Trophoblast cell (in vitro differentiated cells and primary cell): ENCODE data around the gene HSD17B7.

Source experiments
- DNase-seq, 2 donors: peaks; one replicate each; pipeline ENCODE4 v3.0.0-alpha.2; 2016
- H2AFZ ChIP-seq: 2 replicates; pipeline ENCODE4 v1.6.1; 2013; ENCODE audit warnings: low read length, moderate library complexity, mild to moderate bottlenecking; ENCODE audit not compliant: insufficient read depth, poor library complexity
- H2AK5ac ChIP-seq: 2 replicates; pipeline ENCODE4 v1.6.1; 2013; ENCODE audit warnings: mild to moderate bottlenecking, low read length
- H2BK120ac ChIP-seq: 2 replicates; pipeline ENCODE4 v1.6.1; 2013; ENCODE audit warnings: low read length, mild to moderate bottlenecking, moderate library complexity; ENCODE audit not compliant: insufficient read depth, poor library complexity
- H2BK12ac ChIP-seq: 2 replicates; pipeline ENCODE4 v1.6.1; 2013; ENCODE audit warnings: mild to moderate bottlenecking, low read length, moderate library complexity
- H2BK5ac ChIP-seq: 2 replicates; pipeline ENCODE4 v1.6.1; 2013; ENCODE audit warnings: low read length, low read depth, moderate library complexity, mild to moderate bottlenecking; ENCODE audit not compliant: poor library complexity
- H3K14ac ChIP-seq: 2 replicates; pipeline ENCODE4 v1.6.1; 2013; ENCODE audit warnings: mild to moderate bottlenecking, low read length
- H3K18ac ChIP-seq: 2 replicates; pipeline ENCODE4 v1.6.1; 2013; ENCODE audit warnings: mild to moderate bottlenecking, low read length
- H3K23ac ChIP-seq: 2 replicates; pipeline ENCODE4 v1.6.1; 2013; ENCODE audit warnings: low read length
- H3K27ac ChIP-seq: 2 replicates; pipeline ENCODE4 v1.5.1; 2013; ENCODE audit warnings: low read depth, mild to moderate bottlenecking, inconsistent platforms, low read length, moderate library complexity
- H3K27me3 ChIP-seq: 2 replicates; pipeline ENCODE4 v1.6.1; 2013; ENCODE audit warnings: inconsistent platforms, mild to moderate bottlenecking, low read length, moderate library complexity; ENCODE audit not compliant: insufficient read depth
- H3K36me3 ChIP-seq, 2 experiments: 1 replicate in 1 of 2; 2 replicates in 1 of 2; pipeline ENCODE4 v1.6.1; 2013; ENCODE audit warnings: low read length in 2 of 2, mild to moderate bottlenecking in 2 of 2, moderate library complexity in 1 of 2; ENCODE audit not compliant: insufficient read depth in 2 of 2, control insufficient read depth in 1 of 2
- H3K4ac ChIP-seq: 2 replicates; pipeline ENCODE4 v1.6.1; 2013; ENCODE audit warnings: low read depth, mild to moderate bottlenecking, low read length, moderate library complexity
- H3K4me1 ChIP-seq, 2 experiments: 1 replicate in 1 of 2; 2 replicates in 1 of 2; pipeline ENCODE4 v1.6.1; 2013; ENCODE audit warnings: low read length in 2 of 2, mild to moderate bottlenecking in 2 of 2, moderate library complexity in 1 of 2; ENCODE audit not compliant: insufficient read depth in 2 of 2, control insufficient read depth in 1 of 2
- H3K4me2 ChIP-seq: 2 replicates; pipeline ENCODE4 v1.6.1; 2013; ENCODE audit warnings: inconsistent platforms, mild to moderate bottlenecking, low read length, moderate library complexity
- H3K4me3 ChIP-seq: 2 replicates; pipeline ENCODE4 v1.5.1; 2013; ENCODE audit warnings: mild to moderate bottlenecking, low read depth, low read length, inconsistent platforms
- H3K79me1 ChIP-seq: one replicate; pipeline ENCODE4 v1.6.1; 2013; ENCODE audit warnings: low read length
- H3K79me2 ChIP-seq: 2 replicates; pipeline ENCODE4 v1.6.1; 2013; ENCODE audit warnings: low read length, mild to moderate bottlenecking; ENCODE audit not compliant: control insufficient read depth, insufficient read depth, poor library complexity
- H3K9ac ChIP-seq: 2 replicates; pipeline ENCODE4 v1.6.1; 2013; ENCODE audit warnings: mild to moderate bottlenecking, low read length
- H3K9me3 ChIP-seq: 2 replicates; pipeline ENCODE4 v1.6.1; 2013; ENCODE audit warnings: low read depth, mild to moderate bottlenecking, control low read depth, inconsistent platforms, low read length; ENCODE audit not compliant: insufficient read depth
- H4K12ac ChIP-seq: 2 replicates; pipeline ENCODE4 v1.6.1; 2013; ENCODE audit warnings: low read depth, mild to moderate bottlenecking, low read length, moderate library complexity
- H4K8ac ChIP-seq: 2 replicates; pipeline ENCODE4 v1.6.1; 2013; ENCODE audit warnings: low read depth, mild to moderate bottlenecking, low read length, moderate library complexity
- H4K91ac ChIP-seq: one replicate; pipeline ENCODE4 v1.6.1; 2013; ENCODE audit warnings: low read depth, mild to moderate bottlenecking, low read length, moderate library complexity
- WGBS: extraction: QIAGEN DNeasy Blood & Tissue Kit; methylation state at CpG from one replicate; pipeline ENCODE4 v1.1.7; 2013; ENCODE audit warnings: missing lambda C conversion rate; ENCODE audit not compliant: insufficient read length, insufficient coverage; ENCODE audit errors: extremely low coverage; 5-methylcytosine and 5-hydroxymethylcytosine counted together

Gene HSD17B7

DNA sequence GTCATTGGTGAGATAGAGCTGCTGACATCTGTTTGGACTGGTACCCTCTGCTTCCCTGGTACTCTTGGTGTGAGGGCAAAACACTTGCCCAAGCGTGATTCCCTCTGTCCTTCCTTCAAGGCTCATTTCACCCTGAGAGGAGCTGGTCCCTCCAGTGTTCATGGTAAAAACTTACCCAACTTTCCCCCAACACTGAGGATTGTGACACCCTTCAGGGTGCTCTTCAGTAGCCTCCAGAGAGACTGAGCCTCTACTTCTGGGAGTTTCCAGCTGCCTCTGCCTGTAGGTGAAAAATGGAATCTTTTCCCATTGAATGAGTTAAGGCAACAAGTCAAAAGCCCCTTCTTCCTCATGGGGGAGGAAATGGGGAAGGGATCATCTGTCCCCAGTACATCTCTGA, 60.8 kb downstream of the HSD17B7 start:
- H2BK12ac ChIP-seq: no peak overlapping the region
- H3K4me2 ChIP-seq: no peak overlapping the region
- no peak overlapping the region for H3K18ac ChIP-seq
- no peak overlapping the region for H3K4ac ChIP-seq
- no peak overlapping the region for H3K23ac ChIP-seq
- no peaks in the 10 kb centered on the region for H3K79me1 ChIP-seq
- H2BK120ac ChIP-seq: no peak overlapping the region
- H3K4me1 ChIP-seq: no peaks in the 10 kb centered on the region
- H2BK5ac ChIP-seq: no peak overlapping the region
- no peak overlapping the region for H4K12ac ChIP-seq
- no peaks in the 10 kb centered on the region for H3K27me3 ChIP-seq
- no peak overlapping the region for H4K91ac ChIP-seq
- no peak overlapping the region for H2AFZ ChIP-seq
- no peak overlapping the region for H3K14ac ChIP-seq
- H3K9ac ChIP-seq: no peak overlapping the region
- H4K8ac ChIP-seq: no peak overlapping the region
- no peaks in the 10 kb centered on the region for H3K36me3 ChIP-seq
- H3K27ac ChIP-seq: no peak overlapping the region
- WGBS: no CpG with 5 or more reads among the region's 1 CpG
- no peaks in the 10 kb centered on the region for H3K9me3 ChIP-seq
- no peak overlapping the region for H3K4me3 ChIP-seq
- no peaks in the 10 kb centered on the region for H3K79me2 ChIP-seq
- no peak overlapping the region for H2AK5ac ChIP-seq
- no peak for DNase-seq

DNA sequence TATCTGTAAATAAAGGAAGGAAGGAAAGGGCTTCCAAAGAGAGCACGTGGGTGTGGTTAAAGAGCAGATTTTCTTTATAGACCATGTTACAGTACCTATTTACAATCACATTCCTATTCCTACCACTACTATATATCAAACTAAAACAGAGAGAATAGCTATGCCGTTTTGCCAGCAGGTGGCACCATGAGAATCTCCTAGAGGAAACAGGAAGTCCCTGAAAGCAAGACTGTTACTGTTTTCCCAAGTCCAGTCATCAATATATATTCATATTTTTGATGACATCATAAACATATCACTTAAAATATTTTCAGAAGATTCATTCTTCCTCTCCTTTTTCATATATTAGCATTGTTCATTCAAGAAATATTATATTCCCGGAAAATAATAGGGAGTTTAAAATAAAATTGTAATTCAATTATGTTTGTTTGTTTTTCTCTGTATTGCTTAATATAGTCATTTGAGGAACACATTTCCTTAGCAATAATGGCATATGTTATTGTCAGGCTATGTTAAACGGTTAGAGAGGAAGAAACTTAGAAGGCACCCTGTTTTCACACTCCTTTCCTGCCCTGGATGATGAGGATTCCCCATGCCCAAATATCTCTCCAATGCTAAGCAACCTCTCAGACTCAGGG, 63.9 kb downstream of the HSD17B7 start:
- no peaks in the 10 kb centered on the region for H3K79me2 ChIP-seq
- WGBS: no CpG with 5 or more reads among the region's 4 CpGs

DNA sequence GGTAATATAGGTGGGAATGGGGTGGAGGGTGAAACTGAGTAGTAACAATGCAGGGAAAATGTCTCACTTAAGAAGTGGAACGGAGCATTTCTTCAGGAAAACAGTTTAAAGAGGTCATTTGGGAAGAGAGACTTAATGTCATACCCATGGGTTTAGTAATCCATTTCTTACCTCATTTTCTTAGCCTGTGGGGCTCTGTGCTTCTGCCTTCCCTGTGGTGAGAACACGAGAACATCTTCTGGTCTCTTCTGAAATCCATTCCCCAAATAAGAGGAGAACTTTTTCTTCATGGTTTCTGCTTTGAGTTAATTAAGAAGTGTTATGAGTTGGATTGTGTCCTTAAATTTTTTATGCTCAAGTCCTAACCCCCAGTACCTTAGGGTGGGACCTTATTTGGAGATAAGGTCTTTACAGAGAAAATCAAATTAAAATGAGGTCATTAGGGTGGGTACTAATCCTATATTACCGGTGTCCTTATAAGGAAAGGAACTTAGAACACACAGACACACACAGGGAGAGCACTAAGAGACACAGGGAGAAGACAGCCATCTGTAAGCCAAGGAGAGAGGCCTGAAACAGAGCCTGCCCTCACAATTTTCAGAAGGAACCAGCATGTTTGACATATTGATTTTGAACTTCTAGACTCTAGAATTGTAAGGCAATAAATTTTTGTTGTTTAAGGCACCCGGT, 65.1 kb downstream of the HSD17B7 start:
- no peak overlapping the region for H4K8ac ChIP-seq
- H3K4me3 ChIP-seq: no peak overlapping the region
- no peak overlapping the region for H2BK12ac ChIP-seq
- no peak overlapping the region for H3K18ac ChIP-seq
- no CpG with 5 or more reads among the region's 4 CpGs for WGBS
- no peak overlapping the region for H2AFZ ChIP-seq
- H3K14ac ChIP-seq: no peak overlapping the region
- no peak for DNase-seq
- no peak overlapping the region for H4K91ac ChIP-seq
- no peaks in the 10 kb centered on the region for H3K27me3 ChIP-seq
- no peaks in the 10 kb centered on the region for H3K9me3 ChIP-seq
- H3K27ac ChIP-seq: no peak overlapping the region
- no peak overlapping the region for H2AK5ac ChIP-seq
- no peak overlapping the region for H3K9ac ChIP-seq
- H2BK5ac ChIP-seq: no peak overlapping the region
- H3K4me2 ChIP-seq: no peak overlapping the region
- H2BK120ac ChIP-seq: no peak overlapping the region
- H3K4ac ChIP-seq: no peak overlapping the region
- H3K79me2 ChIP-seq: no peaks in the 10 kb centered on the region
- no peak overlapping the region for H4K12ac ChIP-seq
- H3K79me1 ChIP-seq: no peaks in the 10 kb centered on the region
- no peaks in the 10 kb centered on the region for H3K4me1 ChIP-seq
- no peaks in the 10 kb centered on the region for H3K36me3 ChIP-seq
- H3K23ac ChIP-seq: no peak overlapping the region

More for the DNA sequence above, 63.9 kb downstream of the HSD17B7 start:
- H3K4me1 ChIP-seq: no peaks in the 10 kb centered on the region
- no peak overlapping the region for H3K9ac ChIP-seq
- no peak overlapping the region for H3K18ac ChIP-seq
- H2AFZ ChIP-seq: peak overlapping the region; percentile 35
- no peak overlapping the region for H3K14ac ChIP-seq
- no peaks in the 10 kb centered on the region for H3K9me3 ChIP-seq
- H3K4me3 ChIP-seq: no peak overlapping the region
- no peaks in the 10 kb centered on the region for H3K36me3 ChIP-seq
- no peak overlapping the region for H3K23ac ChIP-seq
- H2AK5ac ChIP-seq: no peak overlapping the region
- no peak overlapping the region for H2BK120ac ChIP-seq
- H4K8ac ChIP-seq: peak overlapping the region; percentile 54
- no peak overlapping the region for H3K27ac ChIP-seq
- no peaks in the 10 kb centered on the region for H3K27me3 ChIP-seq
- no peaks in the 10 kb centered on the region for H3K79me1 ChIP-seq
- H3K4ac ChIP-seq: no peak overlapping the region
- H4K12ac ChIP-seq: no peak overlapping the region
- no peak overlapping the region for H2BK12ac ChIP-seq
- H4K91ac ChIP-seq: no peak overlapping the region
- no peak overlapping the region for H3K4me2 ChIP-seq
- H2BK5ac ChIP-seq: no peak overlapping the region
- DNase-seq: peak; percentile 26 to 72

DNA sequence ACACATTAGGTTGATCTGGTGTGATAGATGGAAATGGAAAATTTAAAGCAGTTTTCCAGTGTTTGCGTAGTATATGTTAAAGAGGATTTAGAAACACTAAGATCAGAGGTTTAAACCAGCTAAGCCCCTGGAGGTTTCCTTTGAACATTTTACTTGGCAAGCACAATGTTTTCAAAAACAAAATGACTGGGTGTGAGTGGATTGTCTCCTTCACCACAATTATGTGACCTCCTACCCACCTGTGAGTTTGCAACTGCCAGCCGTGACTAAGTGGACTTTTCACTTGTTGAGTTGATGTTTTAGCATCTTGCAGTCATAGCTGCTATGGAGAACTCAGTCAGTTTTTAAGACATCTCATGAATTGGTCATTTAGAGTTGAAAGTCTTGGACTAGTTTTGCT, 65.8 kb downstream of the HSD17B7 start:
- no peak overlapping the region for H2AK5ac ChIP-seq
- no peaks in the 10 kb centered on the region for H3K79me2 ChIP-seq
- no peak overlapping the region for H3K14ac ChIP-seq
- H3K9me3 ChIP-seq: no peaks in the 10 kb centered on the region
- H3K18ac ChIP-seq: no peak overlapping the region
- H4K91ac ChIP-seq: no peak overlapping the region
- no peak overlapping the region for H3K4me3 ChIP-seq
- no peak overlapping the region for H3K23ac ChIP-seq
- no peaks in the 10 kb centered on the region for H3K4me1 ChIP-seq
- H2BK5ac ChIP-seq: no peak overlapping the region
- no peak overlapping the region for H2BK120ac ChIP-seq
- no peaks in the 10 kb centered on the region for H3K79me1 ChIP-seq
- H2AFZ ChIP-seq: no peak overlapping the region
- WGBS: 100% methylated on average over 1 of the region's 2 CpGs
- no peak overlapping the region for H3K27ac ChIP-seq
- H3K9ac ChIP-seq: no peak overlapping the region
- H4K8ac ChIP-seq: no peak overlapping the region
- H3K4ac ChIP-seq: no peak overlapping the region
- H4K12ac ChIP-seq: no peak overlapping the region
- no peak overlapping the region for H2BK12ac ChIP-seq
- H3K36me3 ChIP-seq: no peaks in the 10 kb centered on the region
- H3K27me3 ChIP-seq: no peaks in the 10 kb centered on the region
- H3K4me2 ChIP-seq: no peak overlapping the region
- no peak for DNase-seq
